Kasumi-1 (cell line): ENCODE results near the gene XXYLT1.
A peak's percentile ranks its signal among the peaks of the same experiment; 100 is the strongest.
"Not testable (repeated sequence)": the region's sequence is repeated elsewhere in the genome, so short reads cannot be mapped to it uniquely, and the experiment has no call there.

ENCODE experiments used
- DNase-seq, 2 experiments: peaks; one replicate each; lab custom pipeline; 2025; lab: John Stamatoyannopoulos, UW

The XXYLT1 gene

GRCh38 chr3:195226900-195227447 is 44.0 kb downstream of the XXYLT1 start:
- peak; percentile 50 to 59 for DNase-seq

- no peak for DNase-seq
Observed at GRCh38 chr3:195226445-195226844, 44.5 kb downstream of the XXYLT1 start.

- no peak for DNase-seq
Observed at GRCh38 chr3:195224980-195225580, 45.9 kb downstream of the XXYLT1 start.

- no peak for DNase-seq
Observed at GRCh38 chr3:195224156-195224979, 46.6 kb downstream of the XXYLT1 start.

GRCh38 chr3:195221876-195222617 is 48.9 kb downstream of the XXYLT1 start:
- DNase-seq: no peak

- DNase-seq: peak; percentile 71 to 86
Observed at GRCh38 chr3:195221015-195221853, 49.7 kb downstream of the XXYLT1 start.

- DNase-seq: no peak
Observed at GRCh38 chr3:195219351-195220230, 51.4 kb downstream of the XXYLT1 start.

GRCh38 chr3:195218331-195218730 is 52.6 kb downstream of the XXYLT1 start:
- not testable (repeated sequence) for DNase-seq

GRCh38 chr3:195215576-195215975 is 55.4 kb downstream of the XXYLT1 start:
- not testable (repeated sequence) for DNase-seq

GRCh38 chr3:195214381-195214780 is 56.6 kb downstream of the XXYLT1 start:
- no peak for DNase-seq

- DNase-seq: no peak
Observed at GRCh38 chr3:195213639-195214315, 57.2 kb downstream of the XXYLT1 start.

GRCh38 chr3:195212749-195213375 is 58.1 kb downstream of the XXYLT1 start:
- DNase-seq: no peak

- no peak for DNase-seq
Observed at GRCh38 chr3:195212033-195212748, 58.8 kb downstream of the XXYLT1 start.

- DNase-seq: no peak
Observed at GRCh38 chr3:195210266-195210973, 60.5 kb downstream of the XXYLT1 start.

- DNase-seq: no peak
Observed at GRCh38 chr3:195209847-195210265, 61.1 kb downstream of the XXYLT1 start.

GRCh38 chr3:195209083-195209846 is 61.7 kb downstream of the XXYLT1 start:
- DNase-seq: no peak

GRCh38 chr3:195208631-195209030 is 62.3 kb downstream of the XXYLT1 start:
- no peak for DNase-seq
